Heart right ventricle (tissue), 16 donors: Measurements from ENCODE around the gene HPN. TPM values are rescaled to one million over a fixed set of nuclear protein-coding genes. Genes with fewer than 3 reads are reported as not detected.

Experiments
- ATAC-seq, 8 donors: fragments of 200-7000 bp; cut with Tn5 transposase; one replicate each; pipeline ENCODE4 v1.9.1; 2020; ENCODE audit warnings: mild to moderate bottlenecking in 8 of 8, moderate library complexity in 8 of 8, moderate number of reproducible peaks in 1 of 8
- DNase-seq, 2 donors: peaks; one replicate each; pipeline ENCODE4 v3.0.0-alpha.2; 2020
- H3K27ac ChIP-seq, 10 donors: fragments of 200-600 bp; sonication (generic) in 2 of 10; one replicate each; pipeline versions ENCODE4 v1.5.0 to v1.8.0; 2020 to 2022; ENCODE audit warnings: mild to moderate bottlenecking in 3 of 10
- H3K27me3 ChIP-seq, 7 donors: fragments of 200-600 bp; one replicate each; pipeline ENCODE4 v1.8.0; 2021 to 2022; ENCODE audit warnings: mild to moderate bottlenecking in 2 of 7
- H3K36me3 ChIP-seq, 9 donors: fragments of 200-600 bp; sonication (generic) in 1 of 9; one replicate each; pipeline versions ENCODE4 v1.5.0 to v1.8.0; 2020 to 2022; ENCODE audit warnings: mild to moderate bottlenecking in 2 of 9
- H3K4me1 ChIP-seq, 9 donors: fragments of 200-600 bp; sonication (generic) in 1 of 9; one replicate each; pipeline versions ENCODE4 v1.5.0 to v1.8.0; 2020 to 2022; ENCODE audit warnings: mild to moderate bottlenecking in 4 of 9
- H3K4me3 ChIP-seq, 10 donors: fragments of 200-600 bp; sonication (generic) in 2 of 10; one replicate each; pipeline versions ENCODE4 v1.5.0 to v1.8.0; 2020 to 2022; ENCODE audit warnings: mild to moderate bottlenecking in 7 of 10, moderate library complexity in 2 of 10
- H3K9me3 ChIP-seq, 11 donors: fragments of 200-600 bp in 10 of 11; sonication (generic) in 2 of 11; one replicate each; pipeline versions ENCODE4 v1.5.0 to v1.8.0; 2013 to 2022; ENCODE audit warnings: mild to moderate bottlenecking in 2 of 11, control low read depth in 1 of 11, moderate library complexity in 1 of 11
- CTCF ChIP-seq, 9 donors: fragments of 200-600 bp; sonication (generic) in 2 of 9; IDR thresholded peaks; one replicate each; pipeline versions ENCODE4 v1.5.0 to v1.8.0; 2021 to 2022; ENCODE audit warnings: antibody characterized with exemption in 9 of 9, mild to moderate bottlenecking in 5 of 9, moderate library complexity in 1 of 9
- WGBS, 2 donors: extraction: QIAGEN DNeasy Blood & Tissue Kit; methylation state at CpG; one replicate each; pipeline ENCODE4 v1.1.7; 2013; ENCODE audit warnings: inconsistent platforms in 1 of 2; 5-methylcytosine and 5-hydroxymethylcytosine counted together
- intact Hi-C, 10 donors: fragments of 100-400 bp; cut with DNase I; formaldehyde crosslinking; loops; one replicate each; pipeline versions ENCODE4 v1.11.1 to v1.14.2; 2022
- polyA plus RNA-seq, 2 donors: library from polyadenylated mRNA; stranded (reverse); fragments of 200-250 nt; gene quantifications; one replicate each; pipeline ENCODE4 v1.2.3, GENCODE V29; 2013
- total RNA-seq, 10 donors: library from RNA; stranded (reverse); fragmentation: NEBNext Ultra II Directional in 3 of 10; extraction: Animal tissue kit (Norgen Biotek cat#: 25700) in 3 of 10; gene quantifications; one replicate each; pipeline versions ENCODE4 v1.2.1 to v1.2.4, GENCODE V29; 2021 to 2023
- donor health status: Arrhythmogenic right ventricular cardiomyopathy.
- donor health status: ischemic (EF 13 %, LVEDD 7.1; RV severe dilation, severe dysfunction).
- donor health status: healthy with polysubstance abuse.
- donor health status: DM: no; HTN: yes; CAD: no.
- donor health status: DM: no; HTN: no; CAD: no.
- donor health status: ischemic (EF 25% LVEDD 6.9; RV normal size, moderate dysfunction).
- donor health status: ischemic (EF 25% LVEDD 5.7; RV mildly dilated, moderate dysfunction).
- donor health status: healthy.
- donor health status: DM: yes; HTN: yes; CAD: no.
- donor health status: Ischemic cardiomyopathy.
- donor health status: ischemic (EF 35%, LVEDD 5.7; RV mildly dilated, moderate dysfunction).
- donor health status: nonischemic (EF 11% LVEDD 7.7; RV severe dilation, severe dysfunction).
- donor health status: DM: yes; HTN: yes; CAD: no.
- donor health status: PGD.
- donor health status: ischemic (EF 29% LVEDD 5.4; RV normal size, mild dysfunction).
- donor health status: nonischemic (EF 23%, LVEDD 6.1; RV moderate dilation, normal function).

The HPN gene
- total and polyA plus RNA-seq, 12 donors: 1.4 to 13.1 (median 4.0) TPM

GRCh38 chr19:35051796-35052195 is 10.3 kb downstream of the HPN start:
- WGBS, 2 donors: 83% methylated on average over 5 of the region's 5 CpGs
- ATAC-seq (no peak), DNase-seq (no peak)
- TF ChIP-seq CTCF (IDR thresholded peaks at IDR 0.05): no peak
- no peaks in the 10 kb centered on the region for H3K36me3 ChIP-seq
- peaks cover 0 to 19% (median 9%) of the 10 kb centered on the region in 9 donors for H3K4me1 ChIP-seq
- no peaks in the 10 kb centered on the region for H3K9me3 ChIP-seq
- peaks cover 0 to 7% (median 0%) of the 10 kb centered on the region in 7 donors for H3K27me3 ChIP-seq
- intact Hi-C loops: loop anchor here in 1 of 10 donors (5.0 kb wide), 1 partner anchor 36 kb away; no protein-coding TSS in a partner anchor
- H3K27ac ChIP-seq: no peak overlapping the region
- H3K4me3 ChIP-seq: no peak overlapping the region

GRCh38 chr19:35052599-35053190 is 11.2 kb downstream of the HPN start:
- intact Hi-C loops: loop anchor here in 1 of 10 donors (5.0 kb wide), 1 partner anchor 35 kb away; no protein-coding TSS in a partner anchor
- H3K4me3 ChIP-seq: no peak overlapping the region
- H3K27me3 ChIP-seq: peaks cover 0 to 7% (median 0%) of the 10 kb centered on the region in 7 donors
- no peaks in the 10 kb centered on the region for H3K9me3 ChIP-seq
- H3K27ac ChIP-seq: peak overlapping the region in 1 of 10 donors; percentile 14
- H3K36me3 ChIP-seq: no peaks in the 10 kb centered on the region
- WGBS, 2 donors: 60 to 65% methylated on average over 8 of the region's 8 CpGs
- TF ChIP-seq CTCF (IDR thresholded peaks at IDR 0.05): no peak
- H3K4me1 ChIP-seq: peaks cover 0 to 19% (median 9%) of the 10 kb centered on the region in 9 donors
- DNase-seq (no peak), ATAC-seq (no peak)

GRCh38 chr19:35053667-35054293 is 12.3 kb downstream of the HPN start:
- Histone ChIP-seq H3K27me3 (peaks cover 0 to 7% (median 0%) of the 10 kb centered on the region in 7 donors), H3K27ac (peak overlapping the region in 1 of 10 donors; percentile 14), H3K9me3 (no peaks in the 10 kb centered on the region), H3K4me3 (no peak overlapping the region), H3K36me3 (no peaks in the 10 kb centered on the region), H3K4me1 (peaks cover 0 to 16% (median 3%) of the 10 kb centered on the region in 9 donors)
- WGBS, 2 donors: 87 to 91% methylated on average over 9 of the region's 9 CpGs
- TF ChIP-seq CTCF (IDR thresholded peaks at IDR 0.05): no peak
- intact Hi-C loops: loop anchor here in 1 of 10 donors (5.0 kb wide), 1 partner anchor 34 kb away; no protein-coding TSS in a partner anchor
- ATAC-seq: no peak
- no peak for DNase-seq

GRCh38 chr19:35054626-35055025 is 13.1 kb downstream of the HPN start:
- Histone ChIP-seq H3K9me3 (no peaks in the 10 kb centered on the region), H3K27me3 (peaks cover 0 to 7% (median 0%) of the 10 kb centered on the region in 7 donors), H3K4me3 (no peak overlapping the region), H3K4me1 (peaks cover 0 to 11% (median 0%) of the 10 kb centered on the region in 9 donors), H3K36me3 (no peaks in the 10 kb centered on the region), H3K27ac (no peak overlapping the region)
- intact Hi-C loops: loop anchor here in 1 of 10 donors (5.0 kb wide), 1 partner anchor 33 kb away; no protein-coding TSS in a partner anchor
- no peak for ATAC-seq
- DNase-seq: no peak
- WGBS, 2 donors: 90 to 93% methylated on average over 9 of the region's 9 CpGs
- TF ChIP-seq CTCF (IDR thresholded peaks at IDR 0.05): no peak
